ENCODE measurements around the gene ADARB1. TPM values are rescaled to one million over a fixed set of nuclear protein-coding genes. Genes with fewer than 3 reads are reported as not detected.

Gene ADARB1
- total and polyA plus RNA-seq, 9 of the 15 experiments (the other 6 are each of a cell fraction or from before 2014, with no cell fraction given): 6.7 to 16.0 (median 8.3) TPM

- no peak for TF ChIP-seq MAX (CRISPR knock-in tag; IDR thresholded peaks at IDR 0.05)
- TF ChIP-seq ZBTB49 (CRISPR knock-in tag; IDR thresholded peaks at IDR 0.05; ENCODE audit: borderline replicate concordance): no peak
- no peak for TF ChIP-seq ZNF324 (CRISPR knock-in tag; IDR thresholded peaks at IDR 0.05)
- TF ChIP-seq ZNF589 (CRISPR knock-in tag; IDR thresholded peaks at IDR 0.05; ENCODE audit: low read depth): no peak
- no peak for TF ChIP-seq MCM7 (IDR thresholded peaks at IDR 0.05)
- no peak for TF ChIP-seq CTBP1 (IDR thresholded peaks at IDR 0.05; ENCODE audit: borderline replicate concordance)
- no peak for TF ChIP-seq SAFB (IDR thresholded peaks at IDR 0.05; ENCODE audit: borderline replicate concordance, low read depth, low read length)
- TF ChIP-seq MAFG (tag; conservative IDR thresholded peaks at IDR 0.05): no peak
- no peak for TF ChIP-seq ETV6 (IDR thresholded peaks at IDR 0.05; ENCODE audit: borderline replicate concordance in 1 of 2, low read depth in 2 of 2, low read length in 1 of 2)
- TF ChIP-seq ETV6 (CRISPR knock-in tag; IDR thresholded peaks at IDR 0.05; ENCODE audit: borderline replicate concordance): no peak
Measured at GRCh38 chr21:45043541-45044020, 30.8 kb upstream of the ADARB1 start (continued).

Measured in K562 (cell line).